Epithelial cell of proximal tubule (primary cell): ENCODE measurements around the gene KAT8. TPM values are rescaled to one million over a fixed set of nuclear protein-coding genes. Genes with fewer than 3 reads are reported as not detected.

Experiments
- DNase-seq: peaks from one replicate; pipeline ENCODE4 v3.0.0-alpha.2; 2011; ENCODE audit warnings: low read depth
- H3K4me3 ChIP-seq: 2 replicates; pipeline ENCODE4 v1.5.1; 2011; ENCODE audit warnings: low read depth, mild to moderate bottlenecking, low read length
- CTCF ChIP-seq: conservative IDR thresholded peaks from 2 replicates; pipeline ENCODE4 v1.5.1; 2012; ENCODE audit warnings: low read depth, mild to moderate bottlenecking, low read length
- total RNA-seq: library from RNA; depleted of rRNA; stranded (reverse); fragments of >200 nt; gene quantifications from 2 replicates; pipeline ENCODE4 v1.2.3, GENCODE V29; 2015

Gene KAT8
- total RNA-seq, 1 donor from 2014 or later: 43.7 TPM

DNA sequence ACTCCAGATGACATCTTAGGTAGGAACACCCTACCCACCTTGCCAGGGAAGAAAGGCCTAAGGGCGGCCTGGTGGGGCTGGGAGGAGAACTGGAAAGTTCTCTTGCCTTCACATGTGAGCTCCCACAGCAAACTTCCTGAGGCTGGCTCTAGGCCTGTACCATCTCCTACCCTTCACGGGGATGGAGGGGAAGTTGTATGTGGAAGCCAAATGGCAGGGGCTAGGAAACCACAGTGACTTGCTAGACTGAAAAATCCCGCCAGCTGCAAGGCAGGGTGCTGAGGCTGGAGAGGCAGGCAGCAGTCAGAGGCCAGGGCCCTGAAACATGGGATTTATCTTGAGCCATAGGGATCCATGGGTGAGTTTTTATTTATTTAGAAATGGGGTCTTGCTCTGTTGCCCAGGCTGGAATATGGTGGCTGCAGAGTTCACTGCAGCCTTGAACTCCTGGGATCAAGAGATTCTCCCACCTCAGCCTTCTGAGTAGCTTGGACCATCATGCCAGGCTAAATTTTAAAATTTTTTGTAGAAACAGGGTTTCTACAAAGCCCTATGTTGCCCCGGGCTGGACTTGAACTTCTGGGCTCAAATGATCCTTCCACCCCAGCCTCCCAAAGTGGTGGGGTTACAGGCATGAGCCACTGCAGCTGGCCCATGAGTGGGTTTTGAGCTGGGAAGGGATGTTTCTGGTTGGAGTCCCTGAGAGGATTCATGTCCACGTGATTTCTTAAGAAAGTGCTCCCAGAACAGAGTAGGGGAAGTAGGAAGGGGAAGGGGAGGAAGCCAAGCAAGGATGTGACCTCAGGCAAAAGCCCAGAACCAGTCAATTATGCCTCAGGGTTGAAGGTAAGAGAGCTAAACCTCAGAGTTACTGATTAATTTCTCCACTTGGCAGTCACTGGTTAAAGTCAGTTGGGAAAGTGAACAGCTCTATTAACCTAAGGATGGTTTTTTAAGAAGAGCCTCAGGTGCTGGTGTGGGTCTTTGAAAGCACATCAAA lies 4.0 kb upstream of the KAT8 start:
- peak; percentile 89 for DNase-seq
- no peak overlapping the region for H3K4me3 ChIP-seq
- no peak for TF ChIP-seq CTCF

DNA sequence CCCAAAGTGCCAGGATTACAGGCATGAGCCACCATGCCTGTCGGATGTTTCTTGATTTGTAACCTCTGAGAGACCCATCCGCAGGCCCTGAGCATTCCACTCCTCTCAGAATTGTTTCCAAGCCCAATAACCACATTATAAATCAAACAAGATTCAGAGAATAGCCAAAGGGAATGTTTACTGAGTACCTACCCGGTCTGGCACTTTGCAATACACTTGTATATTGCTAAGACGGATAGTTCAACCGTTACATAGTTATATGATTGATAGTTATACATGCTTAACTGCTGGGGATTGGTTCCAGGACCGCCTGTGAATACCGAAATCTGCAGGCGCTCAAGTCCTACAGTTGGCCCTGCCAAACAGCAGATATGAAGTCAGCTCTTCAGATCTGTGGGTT lies 3.0 kb upstream of the KAT8 start:
- TF ChIP-seq CTCF: no peak
- DNase-seq: no peak
- no peak overlapping the region for H3K4me3 ChIP-seq

DNA sequence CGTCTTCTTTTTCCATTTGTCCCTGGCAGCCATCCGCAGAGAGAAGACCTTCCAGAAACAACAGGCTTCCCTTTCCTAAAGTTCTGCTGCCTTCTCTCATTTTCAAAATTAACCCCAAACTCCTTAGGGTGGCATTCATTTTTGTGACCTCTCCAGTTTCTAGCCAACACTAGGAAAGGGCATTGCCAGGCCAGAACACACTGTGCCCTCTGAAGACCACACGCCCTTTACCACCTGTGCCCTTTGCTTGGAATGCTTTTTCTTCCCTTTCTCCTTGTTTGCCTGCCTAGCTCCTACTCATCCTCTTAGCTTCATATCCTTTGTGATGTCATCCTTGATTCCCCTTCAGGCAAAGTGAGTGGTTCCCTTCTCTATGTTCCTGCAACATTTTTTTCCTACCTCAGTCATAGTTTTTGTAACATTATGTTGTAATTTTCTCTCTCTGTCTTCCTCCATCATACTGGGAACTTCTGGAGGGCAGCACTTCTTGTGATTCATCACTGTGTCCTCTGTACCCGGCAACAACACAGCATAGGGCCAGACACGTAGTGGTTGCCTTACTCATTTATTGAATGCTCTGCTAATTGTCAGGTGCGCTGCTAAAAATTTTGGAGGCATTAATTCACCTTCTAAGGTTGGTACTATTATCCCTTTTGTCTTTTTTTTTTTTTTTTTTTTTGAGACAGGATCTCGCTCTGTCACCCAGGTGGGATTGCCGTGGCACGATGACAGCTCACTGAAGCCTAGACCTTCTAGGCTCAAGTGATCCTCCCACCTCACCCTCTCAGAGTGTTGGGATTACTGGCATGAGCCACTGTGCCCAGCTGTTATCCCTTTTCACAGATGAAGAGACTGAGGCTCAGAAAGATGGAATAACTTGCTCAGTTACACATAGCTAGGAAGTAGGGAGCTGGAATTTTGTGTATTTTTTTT lies 1.0 kb downstream of the KAT8 start:
- no peak for DNase-seq
- peak overlapping the region; percentile 82 for H3K4me3 ChIP-seq
- no peak for TF ChIP-seq CTCF

- no peak for TF ChIP-seq CTCF
- no peak overlapping the region for H3K4me3 ChIP-seq
- no peak for DNase-seq
Observed at GRCh38 chr16:31120129-31120528, 2.7 kb downstream of the KAT8 start.

DNA sequence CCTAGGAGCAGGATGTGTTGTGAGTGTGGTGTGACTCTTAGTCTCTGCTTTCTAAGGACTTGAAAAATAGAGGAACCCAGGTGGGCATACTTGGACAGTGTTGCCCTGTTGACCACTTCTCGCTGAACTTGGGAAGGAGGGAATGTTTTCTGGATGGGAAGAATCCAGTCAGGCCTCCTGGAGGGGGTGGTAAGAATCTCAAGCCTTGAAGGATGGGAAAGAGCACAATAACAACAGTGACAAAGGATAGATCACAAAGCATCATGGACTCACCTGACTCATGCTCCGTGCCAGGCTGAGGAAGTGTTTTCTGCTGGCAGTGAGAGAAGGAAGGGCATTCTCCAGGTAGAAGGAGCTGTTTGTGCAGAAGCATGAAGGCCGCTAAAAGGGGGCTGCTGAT lies 8.4 kb downstream of the KAT8 start:
- no peak for TF ChIP-seq CTCF
- DNase-seq: no peak
- no peak overlapping the region for H3K4me3 ChIP-seq

GRCh38 chr16:31127182-31127581 lies 9.7 kb downstream of the KAT8 start:
- H3K4me3 ChIP-seq: no peak overlapping the region
- no peak for TF ChIP-seq CTCF
- no peak for DNase-seq
